ENCODE data around the gene EFNB2.

- TF ChIP-seq CTCF (conservative IDR thresholded peaks at IDR 0.05) (no peak), EZH2 (IDR thresholded peaks at IDR 0.05; ENCODE audit: low read depth) (no peak)
Observed at GRCh38 chr13:106560821-106561220, 25.4 kb upstream of the EFNB2 start.
